WTC11 (cell line): ENCODE data around the gene MROH9. TPM values are rescaled to one million over a fixed set of nuclear protein-coding genes. Genes with fewer than 3 reads are reported as not detected.

Experiments used
- ATAC-seq: fragments of 200-7000 bp; cut with Tn5 transposase; 2 replicates; pipeline ENCODE4 v1.10.0; 2021; ENCODE audit warnings: mild to moderate bottlenecking, moderate library complexity
- CTCF ChIA-PET: fragments of 300-600 bp; sonication (Branson Sonifier 250); formaldehyde crosslinking; loops from one replicate; lab custom pipeline; 2021; ENCODE audit warnings: antibody characterized with exemption; lab: Charles Lee
- POLR2A ChIA-PET: fragments of 350-600 bp; sonication (Branson Sonifier 250); formaldehyde crosslinking; loops from one replicate; lab custom pipeline; 2021; ENCODE audit warnings: antibody characterized with exemption; lab: Charles Lee
- DNase-seq: peaks from one replicate; pipeline ENCODE4 v3.0.0; 2021; ENCODE audit warnings: low spot score
- H3K27ac Mint-ChIP-seq: 2 replicates; pipeline ENCODE4 v1.8.0; 2021; ENCODE audit warnings: mixed read lengths
- H3K27me3 Mint-ChIP-seq: 2 replicates; pipeline ENCODE4 v1.8.0; 2021; ENCODE audit warnings: low read depth, mild to moderate bottlenecking, moderate library complexity, mixed read lengths
- H3K36me3 Mint-ChIP-seq: 2 replicates; pipeline ENCODE4 v1.8.0; 2021; ENCODE audit warnings: mixed read lengths
- H3K4me1 Mint-ChIP-seq: 2 replicates; pipeline ENCODE4 v1.8.0; 2022; ENCODE audit warnings: mixed read lengths
- H3K4me3 Mint-ChIP-seq: 2 replicates; pipeline ENCODE4 v1.8.0; 2021; ENCODE audit warnings: mild to moderate bottlenecking, moderate library complexity, mixed read lengths
- H3K9me3 Mint-ChIP-seq: 2 replicates; pipeline ENCODE4 v1.8.0; 2021; ENCODE audit warnings: mixed read lengths
- ATF1 ChIP-seq: sonication (generic); formaldehyde crosslinking; IDR thresholded peaks from 2 replicates; pipeline ENCODE4 v1.8.1; 2023; ENCODE audit warnings: mild to moderate bottlenecking, moderate library complexity, missing genetic modification reagents
- CREB1 ChIP-seq: sonication (generic); formaldehyde crosslinking; IDR thresholded peaks from 2 replicates; pipeline ENCODE4 v1.8.0; 2023; ENCODE audit warnings: mild to moderate bottlenecking, missing genetic modification reagents
- ETV6 ChIP-seq: sonication (generic); formaldehyde crosslinking; IDR thresholded peaks from 2 replicates; pipeline ENCODE4 v1.8.1; 2022; ENCODE audit warnings: mild to moderate bottlenecking, missing genetic modification reagents
- FOXP1 ChIP-seq: sonication (generic); formaldehyde crosslinking; IDR thresholded peaks from 2 replicates; pipeline ENCODE4 v1.8.0; 2022; ENCODE audit warnings: missing genetic modification reagents, mild to moderate bottlenecking, moderate library complexity, borderline replicate concordance
- MYBL2 ChIP-seq: sonication (generic); formaldehyde crosslinking; IDR thresholded peaks from 2 replicates; pipeline ENCODE4 v1.8.1; 2023; ENCODE audit warnings: mild to moderate bottlenecking, moderate library complexity, missing genetic modification reagents
- NR3C1 ChIP-seq: sonication (generic); formaldehyde crosslinking; conservative IDR thresholded peaks from 2 replicates; pipeline ENCODE4 v1.8.1; 2023; ENCODE audit warnings: low read depth, mild to moderate bottlenecking, missing genetic modification reagents
- RELA ChIP-seq: sonication (generic); formaldehyde crosslinking; IDR thresholded peaks from 2 replicates; pipeline ENCODE4 v1.8.1; 2022; ENCODE audit warnings: missing genetic modification reagents, mild to moderate bottlenecking, borderline replicate concordance
- SMAD3 ChIP-seq: sonication (generic); formaldehyde crosslinking; IDR thresholded peaks from 2 replicates; pipeline ENCODE4 v1.8.0; 2022; ENCODE audit warnings: missing genetic modification reagents, mild to moderate bottlenecking, borderline replicate concordance
- ZNF416 ChIP-seq: fragments of 250-450 bp; sonication (Bioruptor Pico); IDR thresholded peaks from 2 replicates; pipeline ENCODE4 v1.9.0; 2021; ENCODE audit warnings: mild to moderate bottlenecking, inconsistent platforms
- total RNA-seq: library from RNA; stranded (reverse); gene quantifications from 3 replicates; pipeline ENCODE4 v1.2.3, GENCODE V29; 2021
- TF ChIP-seq, protein P1 (sequence below): fragments of 250-450 bp; sonication (Bioruptor Pico); IDR thresholded peaks from 2 replicates; pipeline ENCODE4 v2.1.2; 2022; ENCODE audit warnings: mild to moderate bottlenecking, moderate library complexity
- TF ChIP-seq, protein P2 (sequence below): fragments of 250-450 bp; sonication (Bioruptor Pico); IDR thresholded peaks from 2 replicates; pipeline ENCODE4 v1.9.0; 2021; ENCODE audit warnings: mild to moderate bottlenecking
- TF ChIP-seq, protein P3 (sequence below): sonication (generic); formaldehyde crosslinking; IDR thresholded peaks from 2 replicates; pipeline ENCODE4 v1.8.1; 2022; ENCODE audit warnings: low read depth, mild to moderate bottlenecking, moderate library complexity, missing genetic modification reagents, borderline replicate concordance
- TF ChIP-seq, protein P4 (sequence below): fragments of 200-600 bp; IDR thresholded peaks from 2 replicates; pipeline ENCODE4 v1.8.0; 2022; ENCODE audit warnings: antibody characterized with exemption
- TF ChIP-seq, protein P5 (sequence below): sonication (generic); formaldehyde crosslinking; conservative IDR thresholded peaks from 2 replicates; pipeline ENCODE4 v1.8.1; 2022; ENCODE audit warnings: mild to moderate bottlenecking, missing genetic modification reagents
- TF ChIP-seq, protein P6 (sequence below): sonication (generic); formaldehyde crosslinking; IDR thresholded peaks from 2 replicates; pipeline ENCODE4 v1.8.1; 2023; ENCODE audit warnings: mild to moderate bottlenecking, missing genetic modification reagents, moderate library complexity
- TF ChIP-seq, protein P7 (sequence below): sonication (generic); formaldehyde crosslinking; IDR thresholded peaks from 2 replicates; pipeline ENCODE4 v1.8.1; 2023; ENCODE audit warnings: mild to moderate bottlenecking, missing genetic modification reagents
- TF ChIP-seq, protein P8 (sequence below): sonication (generic); formaldehyde crosslinking; conservative IDR thresholded peaks from 2 replicates; pipeline ENCODE4 v1.8.1; 2023; ENCODE audit warnings: mild to moderate bottlenecking, low read depth, missing genetic modification reagents, moderate library complexity

Gene MROH9
- total RNA-seq, 1 experiment from 2014 or later, result not detected

DNA sequence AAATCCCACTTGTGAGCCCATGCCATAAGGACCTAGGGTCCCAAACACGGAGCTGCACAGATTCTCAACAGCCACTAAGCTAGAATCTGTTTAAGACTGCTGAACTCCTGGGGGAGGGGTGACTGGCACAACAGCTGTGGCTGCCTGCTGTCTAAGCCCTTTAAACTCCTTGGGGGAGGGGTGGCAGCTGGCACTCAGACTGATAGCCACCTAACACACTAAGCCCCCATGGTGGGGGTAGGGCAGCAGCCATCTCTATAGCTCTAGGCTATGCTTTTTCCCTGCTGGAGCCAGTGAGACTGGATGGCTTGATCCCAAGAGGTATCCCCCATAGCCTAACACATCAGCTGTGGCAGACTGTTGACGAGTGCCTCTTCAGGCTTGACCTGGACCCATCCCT is 82.1 kb downstream of the MROH9 start (continued):
- TF ChIP-seq, protein P1, sequence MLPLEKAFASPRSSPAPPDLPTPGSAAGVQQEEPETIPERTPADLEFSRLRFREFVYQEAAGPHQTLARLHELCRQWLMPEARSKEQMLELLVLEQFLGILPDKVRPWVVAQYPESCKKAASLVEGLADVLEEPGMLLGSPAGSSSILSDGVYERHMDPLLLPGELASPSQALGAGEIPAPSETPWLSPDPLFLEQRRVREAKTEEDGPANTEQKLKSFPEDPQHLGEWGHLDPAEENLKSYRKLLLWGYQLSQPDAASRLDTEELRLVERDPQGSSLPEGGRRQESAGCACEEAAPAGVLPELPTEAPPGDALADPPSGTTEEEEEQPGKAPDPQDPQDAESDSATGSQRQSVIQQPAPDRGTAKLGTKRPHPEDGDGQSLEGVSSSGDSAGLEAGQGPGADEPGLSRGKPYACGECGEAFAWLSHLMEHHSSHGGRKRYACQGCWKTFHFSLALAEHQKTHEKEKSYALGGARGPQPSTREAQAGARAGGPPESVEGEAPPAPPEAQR (CRISPR knock-in tag), result no peak
- TF ChIP-seq FOXP1 (no peak), NR3C1 (CRISPR knock-in tag) (no peak), SMAD3 (CRISPR knock-in tag) (no peak), RELA (CRISPR knock-in tag) (no peak)
- TF ChIP-seq, protein P2, sequence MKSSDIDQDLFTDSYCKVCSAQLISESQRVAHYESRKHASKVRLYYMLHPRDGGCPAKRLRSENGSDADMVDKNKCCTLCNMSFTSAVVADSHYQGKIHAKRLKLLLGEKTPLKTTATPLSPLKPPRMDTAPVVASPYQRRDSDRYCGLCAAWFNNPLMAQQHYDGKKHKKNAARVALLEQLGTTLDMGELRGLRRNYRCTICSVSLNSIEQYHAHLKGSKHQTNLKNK (CRISPR knock-in tag), result no peak

DNA sequence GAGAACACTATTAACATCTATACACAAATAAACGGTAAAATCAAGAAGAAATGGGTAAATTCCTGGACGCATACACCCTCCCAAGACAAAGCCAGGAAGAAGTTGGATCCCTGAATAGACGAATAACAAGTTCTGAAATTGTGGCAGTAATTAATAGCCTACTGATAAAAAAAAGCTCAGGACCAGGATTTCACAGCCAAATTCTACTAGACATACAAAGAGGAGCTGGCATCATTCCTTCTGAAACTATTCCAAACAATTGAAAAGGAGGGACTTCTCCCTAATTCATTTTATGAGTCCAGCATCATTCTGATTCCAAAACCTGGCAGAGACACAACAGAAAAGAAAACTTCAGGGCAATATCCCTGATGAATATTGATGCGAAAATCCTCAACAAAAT is 84.6 kb downstream of the MROH9 start:
- CTCF ChIA-PET, result interaction anchor here (0.6 to 1.2 kb wide), 3 partner anchors 32 to 169 kb away, joined by 3 to 5 read pairs (median 3); no protein-coding TSS in a partner anchor
- no peaks in the 10 kb centered on the region for H3K27me3 Mint-ChIP-seq
- ATAC-seq, result no peak
- H3K4me3 Mint-ChIP-seq, result no peak overlapping the region
- peaks cover 3% of the 10 kb centered on the region; the same call in 1 of the 2 replicates for H3K4me1 Mint-ChIP-seq
- DNase-seq, result no peak
- H3K36me3 Mint-ChIP-seq, result no peaks in the 10 kb centered on the region
- POLR2A ChIA-PET, result no interaction called here
- H3K27ac Mint-ChIP-seq, result no peak overlapping the region
- TF ChIP-seq ETV6 (CRISPR knock-in tag) (no peak), MYBL2 (CRISPR knock-in tag) (no peak), ZNF416 (CRISPR knock-in tag) (no peak)
- TF ChIP-seq, protein P3, sequence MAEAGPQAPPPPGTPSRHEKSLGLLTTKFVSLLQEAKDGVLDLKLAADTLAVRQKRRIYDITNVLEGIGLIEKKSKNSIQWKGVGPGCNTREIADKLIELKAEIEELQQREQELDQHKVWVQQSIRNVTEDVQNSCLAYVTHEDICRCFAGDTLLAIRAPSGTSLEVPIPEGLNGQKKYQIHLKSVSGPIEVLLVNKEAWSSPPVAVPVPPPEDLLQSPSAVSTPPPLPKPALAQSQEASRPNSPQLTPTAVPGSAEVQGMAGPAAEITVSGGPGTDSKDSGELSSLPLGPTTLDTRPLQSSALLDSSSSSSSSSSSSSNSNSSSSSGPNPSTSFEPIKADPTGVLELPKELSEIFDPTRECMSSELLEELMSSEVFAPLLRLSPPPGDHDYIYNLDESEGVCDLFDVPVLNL (CRISPR knock-in tag), result no peak
- TF ChIP-seq, protein P4, sequence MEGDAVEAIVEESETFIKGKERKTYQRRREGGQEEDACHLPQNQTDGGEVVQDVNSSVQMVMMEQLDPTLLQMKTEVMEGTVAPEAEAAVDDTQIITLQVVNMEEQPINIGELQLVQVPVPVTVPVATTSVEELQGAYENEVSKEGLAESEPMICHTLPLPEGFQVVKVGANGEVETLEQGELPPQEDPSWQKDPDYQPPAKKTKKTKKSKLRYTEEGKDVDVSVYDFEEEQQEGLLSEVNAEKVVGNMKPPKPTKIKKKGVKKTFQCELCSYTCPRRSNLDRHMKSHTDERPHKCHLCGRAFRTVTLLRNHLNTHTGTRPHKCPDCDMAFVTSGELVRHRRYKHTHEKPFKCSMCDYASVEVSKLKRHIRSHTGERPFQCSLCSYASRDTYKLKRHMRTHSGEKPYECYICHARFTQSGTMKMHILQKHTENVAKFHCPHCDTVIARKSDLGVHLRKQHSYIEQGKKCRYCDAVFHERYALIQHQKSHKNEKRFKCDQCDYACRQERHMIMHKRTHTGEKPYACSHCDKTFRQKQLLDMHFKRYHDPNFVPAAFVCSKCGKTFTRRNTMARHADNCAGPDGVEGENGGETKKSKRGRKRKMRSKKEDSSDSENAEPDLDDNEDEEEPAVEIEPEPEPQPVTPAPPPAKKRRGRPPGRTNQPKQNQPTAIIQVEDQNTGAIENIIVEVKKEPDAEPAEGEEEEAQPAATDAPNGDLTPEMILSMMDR, result no peak
- TF ChIP-seq, protein P5, sequence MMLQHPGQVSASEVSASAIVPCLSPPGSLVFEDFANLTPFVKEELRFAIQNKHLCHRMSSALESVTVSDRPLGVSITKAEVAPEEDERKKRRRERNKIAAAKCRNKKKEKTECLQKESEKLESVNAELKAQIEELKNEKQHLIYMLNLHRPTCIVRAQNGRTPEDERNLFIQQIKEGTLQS (CRISPR knock-in tag), result no peak
- H3K9me3 Mint-ChIP-seq, result peaks cover 3% of the 10 kb centered on the region; the same call in 1 of the 2 replicates

DNA sequence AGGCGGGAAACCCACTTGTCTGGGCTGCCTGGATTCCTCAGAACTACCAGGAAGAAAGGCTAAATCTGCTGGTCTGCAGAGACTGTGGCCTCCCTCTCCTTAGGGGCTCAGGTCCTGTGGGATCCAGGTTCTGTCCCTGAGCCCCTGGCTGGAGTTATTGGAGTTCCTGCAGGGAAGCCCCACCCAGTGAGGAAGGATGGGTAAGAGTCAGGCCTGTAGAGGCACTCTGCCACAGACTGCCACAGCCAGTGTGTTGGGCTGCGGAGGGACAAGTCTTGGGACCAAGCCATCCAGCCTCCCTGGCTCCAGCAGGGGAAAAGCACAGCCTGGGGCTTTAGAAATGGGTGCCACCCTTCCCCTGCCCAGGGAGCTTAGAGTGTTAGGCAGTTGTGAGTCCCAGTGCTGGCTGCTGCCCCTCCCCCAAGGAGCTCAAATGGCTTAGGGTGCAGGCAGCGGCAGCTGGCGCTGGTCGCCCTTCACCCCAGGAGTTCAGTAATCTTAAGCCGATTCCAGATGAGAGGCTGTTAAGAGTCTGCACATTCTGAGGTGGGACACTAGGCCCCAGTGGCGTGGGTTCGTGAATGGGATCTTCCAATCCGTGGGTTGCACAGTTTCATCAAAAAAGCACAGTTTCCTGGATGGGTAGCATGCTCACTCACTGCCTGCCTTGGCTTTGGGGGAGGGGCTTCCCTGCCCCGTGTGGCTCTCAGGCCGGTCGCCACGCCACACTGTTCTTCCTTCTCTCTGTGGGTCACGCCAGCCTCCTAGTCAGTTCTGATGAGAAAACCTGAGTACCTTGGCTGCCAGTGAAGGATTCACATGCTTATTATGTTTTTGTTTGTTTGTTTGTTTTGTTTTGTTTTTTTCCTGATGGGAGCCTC is 97.7 kb downstream of the MROH9 start:
- DNase-seq, result peak; percentile 36

DNA sequence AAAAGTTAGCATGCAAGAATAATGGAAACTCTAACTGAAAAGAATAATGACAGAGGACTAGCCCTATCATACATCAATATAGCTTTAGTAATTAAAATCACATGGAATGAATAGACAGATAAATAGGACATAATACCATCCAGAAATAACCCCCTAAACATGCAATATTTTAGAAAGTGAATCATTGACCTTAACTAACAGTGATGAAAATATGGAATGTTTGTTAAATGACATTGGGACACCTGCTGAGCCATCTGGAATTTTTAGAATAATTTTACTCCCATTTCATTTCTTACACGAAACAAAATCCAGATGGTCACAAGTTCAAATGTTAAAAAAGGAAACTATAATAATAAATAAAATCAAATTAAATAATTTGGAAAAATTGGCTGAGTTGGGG is 102.3 kb downstream of the MROH9 start:
- no peaks in the 10 kb centered on the region for H3K27me3 Mint-ChIP-seq
- H3K27ac Mint-ChIP-seq, result no peak overlapping the region
- H3K4me1 Mint-ChIP-seq, result peaks cover 9% of the 10 kb centered on the region
- no peak overlapping the region for H3K4me3 Mint-ChIP-seq
- H3K36me3 Mint-ChIP-seq, result no peaks in the 10 kb centered on the region
- no peak for DNase-seq
- 0 out of 2 replicates have a peak, but pooled peaks cover under 1% of the 10 kb centered on the region for H3K9me3 Mint-ChIP-seq
- ChIA-PET POLR2A (no interaction called here), CTCF (no interaction called here)
- ATAC-seq, result no peak
- TF ChIP-seq, protein P6, sequence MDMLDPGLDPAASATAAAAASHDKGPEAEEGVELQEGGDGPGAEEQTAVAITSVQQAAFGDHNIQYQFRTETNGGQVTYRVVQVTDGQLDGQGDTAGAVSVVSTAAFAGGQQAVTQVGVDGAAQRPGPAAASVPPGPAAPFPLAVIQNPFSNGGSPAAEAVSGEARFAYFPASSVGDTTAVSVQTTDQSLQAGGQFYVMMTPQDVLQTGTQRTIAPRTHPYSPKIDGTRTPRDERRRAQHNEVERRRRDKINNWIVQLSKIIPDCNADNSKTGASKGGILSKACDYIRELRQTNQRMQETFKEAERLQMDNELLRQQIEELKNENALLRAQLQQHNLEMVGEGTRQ (CRISPR knock-in tag), result no peak
- TF ChIP-seq CREB1 (CRISPR knock-in tag), result no peak
- TF ChIP-seq FOXP1, result no peak
- TF ChIP-seq, protein P7, sequence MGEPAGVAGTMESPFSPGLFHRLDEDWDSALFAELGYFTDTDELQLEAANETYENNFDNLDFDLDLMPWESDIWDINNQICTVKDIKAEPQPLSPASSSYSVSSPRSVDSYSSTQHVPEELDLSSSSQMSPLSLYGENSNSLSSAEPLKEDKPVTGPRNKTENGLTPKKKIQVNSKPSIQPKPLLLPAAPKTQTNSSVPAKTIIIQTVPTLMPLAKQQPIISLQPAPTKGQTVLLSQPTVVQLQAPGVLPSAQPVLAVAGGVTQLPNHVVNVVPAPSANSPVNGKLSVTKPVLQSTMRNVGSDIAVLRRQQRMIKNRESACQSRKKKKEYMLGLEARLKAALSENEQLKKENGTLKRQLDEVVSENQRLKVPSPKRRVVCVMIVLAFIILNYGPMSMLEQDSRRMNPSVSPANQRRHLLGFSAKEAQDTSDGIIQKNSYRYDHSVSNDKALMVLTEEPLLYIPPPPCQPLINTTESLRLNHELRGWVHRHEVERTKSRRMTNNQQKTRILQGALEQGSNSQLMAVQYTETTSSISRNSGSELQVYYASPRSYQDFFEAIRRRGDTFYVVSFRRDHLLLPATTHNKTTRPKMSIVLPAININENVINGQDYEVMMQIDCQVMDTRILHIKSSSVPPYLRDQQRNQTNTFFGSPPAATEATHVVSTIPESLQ (CRISPR knock-in tag), result no peak
- TF ChIP-seq, protein P8, sequence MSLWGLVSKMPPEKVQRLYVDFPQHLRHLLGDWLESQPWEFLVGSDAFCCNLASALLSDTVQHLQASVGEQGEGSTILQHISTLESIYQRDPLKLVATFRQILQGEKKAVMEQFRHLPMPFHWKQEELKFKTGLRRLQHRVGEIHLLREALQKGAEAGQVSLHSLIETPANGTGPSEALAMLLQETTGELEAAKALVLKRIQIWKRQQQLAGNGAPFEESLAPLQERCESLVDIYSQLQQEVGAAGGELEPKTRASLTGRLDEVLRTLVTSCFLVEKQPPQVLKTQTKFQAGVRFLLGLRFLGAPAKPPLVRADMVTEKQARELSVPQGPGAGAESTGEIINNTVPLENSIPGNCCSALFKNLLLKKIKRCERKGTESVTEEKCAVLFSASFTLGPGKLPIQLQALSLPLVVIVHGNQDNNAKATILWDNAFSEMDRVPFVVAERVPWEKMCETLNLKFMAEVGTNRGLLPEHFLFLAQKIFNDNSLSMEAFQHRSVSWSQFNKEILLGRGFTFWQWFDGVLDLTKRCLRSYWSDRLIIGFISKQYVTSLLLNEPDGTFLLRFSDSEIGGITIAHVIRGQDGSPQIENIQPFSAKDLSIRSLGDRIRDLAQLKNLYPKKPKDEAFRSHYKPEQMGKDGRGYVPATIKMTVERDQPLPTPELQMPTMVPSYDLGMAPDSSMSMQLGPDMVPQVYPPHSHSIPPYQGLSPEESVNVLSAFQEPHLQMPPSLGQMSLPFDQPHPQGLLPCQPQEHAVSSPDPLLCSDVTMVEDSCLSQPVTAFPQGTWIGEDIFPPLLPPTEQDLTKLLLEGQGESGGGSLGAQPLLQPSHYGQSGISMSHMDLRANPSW (CRISPR knock-in tag), result no peak

More for the DNA sequence above, 97.7 kb downstream of the MROH9 start:
- ChIA-PET POLR2A (no interaction called here), CTCF (interaction anchor here (1.1 kb wide), 1 partner anchor 66 kb away, joined by 3 read pairs; no protein-coding TSS in a partner anchor)
- peak; percentile 95 for ATAC-seq
- peaks cover 6% of the 10 kb centered on the region; the same call in 1 of the 2 replicates for H3K9me3 Mint-ChIP-seq
- H3K4me3 Mint-ChIP-seq, result peak overlapping the region; percentile 53
- no peaks in the 10 kb centered on the region; the same call in 1 of the 2 replicates for H3K27me3 Mint-ChIP-seq
- H3K4me1 Mint-ChIP-seq, result peaks cover 13% of the 10 kb centered on the region
- TF ChIP-seq ZNF416 (CRISPR knock-in tag), result 0 out of 2 replicates have a peak, but pooled peaks have one; percentile 31
- peak; percentile 19; the same call in 1 of the 2 replicates for TF ChIP-seq FOXP1
- TF ChIP-seq ATF1, result no peak
- no peaks in the 10 kb centered on the region for H3K36me3 Mint-ChIP-seq
- no peak overlapping the region; the same call in 1 of the 2 replicates for H3K27ac Mint-ChIP-seq
